Inferior parietal cortex (tissue), 1 donor: Measurements from ENCODE around the gene MOGAT2.

Source experiments
- DNase-seq: peaks from one replicate; pipeline ENCODE4 v3.0.0-alpha.2; 2016; ENCODE audit errors: extremely low spot score

MOGAT2 gene

DNA sequence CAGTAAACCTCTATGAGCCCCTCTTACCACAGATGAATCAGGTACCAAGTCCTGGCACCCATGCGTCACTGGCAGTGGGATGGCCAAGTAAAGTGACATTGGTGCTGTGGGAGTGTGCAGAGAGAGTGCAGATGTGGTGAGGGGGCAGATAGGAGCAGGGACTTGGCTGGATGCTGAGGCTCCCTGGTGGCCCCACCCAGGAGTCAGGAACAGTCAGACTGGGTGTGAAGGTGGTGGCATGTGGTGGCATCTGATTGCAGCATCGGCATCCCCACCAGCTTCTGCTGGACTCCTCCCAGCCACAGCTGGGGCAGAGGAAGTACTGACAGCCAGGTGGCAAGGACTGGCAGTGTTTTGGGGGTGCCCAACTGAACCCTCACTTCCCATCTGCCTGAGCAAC lies 62.3 kb downstream of the MOGAT2 start:
- no peak for DNase-seq

- DNase-seq, result no peak
These were observed 63.2 kb downstream of the MOGAT2 start for GRCh38 chr11:75780888-75781287.

DNA sequence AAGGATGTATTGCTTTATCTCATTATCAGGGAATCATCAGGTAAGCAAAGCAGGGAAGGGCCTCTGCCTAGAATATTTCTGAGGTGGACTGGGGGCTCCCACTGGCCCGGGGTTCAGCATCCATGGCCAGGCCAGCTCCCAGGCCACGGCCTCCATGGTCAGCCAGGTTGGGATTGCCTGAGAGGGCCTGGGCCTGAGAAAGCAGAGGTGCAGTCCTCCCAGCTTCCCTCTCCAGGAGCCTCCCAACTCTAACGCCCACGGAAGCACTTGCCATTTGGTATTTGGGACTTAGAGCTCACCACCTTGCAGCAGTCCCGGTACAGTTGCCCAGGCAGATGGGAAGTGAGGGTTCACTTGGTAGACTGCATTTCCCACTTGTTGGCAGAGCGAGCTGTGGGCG lies 63.7 kb downstream of the MOGAT2 start:
- no peak for DNase-seq

- DNase-seq, result no peak
These were observed 64.2 kb downstream of the MOGAT2 start for GRCh38 chr11:75781831-75782230.
